Measurements from ENCODE around the gene B3GNT8. TPM values are rescaled to one million over a fixed set of nuclear protein-coding genes. Genes with fewer than 3 reads are reported as not detected.

B3GNT8 gene
- total and polyA plus RNA-seq, 2 donors (not counting 1 experiment from before 2014, with no cell fraction given), result 0.27 TPM; not detected in 1

GRCh38 chr19:41376241-41376997 is 50.8 kb downstream of the B3GNT8 start, which contains the start of gene TMEM91:
TSS of gene TMEM91 (plus strand) at chr19:41376533. CDS start at chr19:41378310, 1,777 bp downstream.
- TF ChIP-seq EZH2 (IDR thresholded peaks at IDR 0.05; ENCODE audit: borderline replicate concordance, insufficient read depth, low read depth, low read length, poor library complexity, severe bottlenecking) (no peak), CTCF (IDR thresholded peaks at IDR 0.05) (no peak)
- Mint-ChIP-seq H3K9me3 (ENCODE audit: insufficient read depth) (no peaks in the 10 kb centered on the region), H3K4me3 (peak within 1 kb of the TSS; percentile 71), H3K4me1 (peaks cover 23% of the 10 kb centered on the region), H3K27me3 (no peaks in the 10 kb centered on the region), H3K27ac (peak within 1 kb of the TSS; percentile 39)
- Histone ChIP-seq H3K9me3 (ENCODE audit: control extremely low read depth in 1 of 3, control insufficient read depth in 2 of 3, insufficient read depth in 1 of 3, low read length in 2 of 3) (no peaks in the 10 kb centered on the region), H4K20me1 (ENCODE audit: control insufficient read depth, insufficient read depth, low read length, poor library complexity, severe bottlenecking) (no peaks in the 10 kb centered on the region), H3K79me2 (ENCODE audit: control insufficient read depth, insufficient read depth, low read length) (peaks cover 13% of the 10 kb centered on the region), H3K36me3 (replicated peaks in 1 of 2; ENCODE audit: control extremely low read depth in 1 of 2, control insufficient read depth in 1 of 2, extremely low read depth in 1 of 2, insufficient read depth in 2 of 2, low read length in 1 of 2) (no peaks in the 10 kb centered on the region), H3K4me1 (ENCODE audit: control insufficient read depth in 2 of 2, insufficient read depth in 2 of 2, low read length in 2 of 2) (peaks cover 12 to 24% of the 10 kb centered on the region in 2 donors), H3K27ac (ENCODE audit: low read length in 2 of 2) (no peak within 1 kb of the TSS), H2AFZ (ENCODE audit: insufficient read depth, low read depth, low read length, poor library complexity, severe bottlenecking) (peak within 1 kb of the TSS; percentile 79), H3K4me2 (replicated peaks; ENCODE audit: low read depth, low read length, poor library complexity, severe bottlenecking) (peak within 1 kb of the TSS; percentile 82), H3K27me3 (replicated peaks in 1 of 4; ENCODE audit: control extremely low read depth in 1 of 4, control insufficient read depth in 3 of 4, insufficient read depth in 4 of 4, low read length in 3 of 4) (no peaks in the 10 kb centered on the region), H3K4me3 (ENCODE audit: control extremely low read depth in 1 of 5, extremely low read depth in 1 of 5, insufficient read depth in 1 of 5, low read depth in 2 of 5, low read length in 4 of 5) (peak within 1 kb of the TSS; percentile 48 to 67 (median 60)), H3K9ac (ENCODE audit: low read length) (peak within 1 kb of the TSS; percentile 59)
- 9% methylated on average over 44 of the region's 47 CpGs for WGBS (ENCODE audit: insufficient coverage)
- DNase-seq (no peak), ATAC-seq (ENCODE audit: low read depth) (peak; percentile 34)
- CTCF ChIA-PET, result interaction anchor here (0.7 kb wide), 1 partner anchor 11 kb away, joined by 3 read pairs; no protein-coding TSS in a partner anchor
- POLR2A ChIA-PET, result no interaction called here
- intact Hi-C loops (cut with micrococcal nuclease), result no loop called here

Small RNA genes within 50 kb of the gene (small RNA-seq; reads per million reads assigned to genes)
- not detected for gene RF00017 (ENCODE audit: insufficient read length, low read depth, low replicate concordance)

Other genes with a start within 250 kb of the B3GNT8 start
- not detected in 2 replicates for gene CYP2S1, start 234.2 kb downstream of the B3GNT8 start, total RNA-seq
- 0.09 and 0.12 TPM in 2 replicates for gene CYP2S1, start 234.2 kb downstream of the B3GNT8 start, polyA plus RNA-seq
- gene AXL, start 208.2 kb downstream of the B3GNT8 start, total RNA-seq, result not detected in 2 replicates
- gene AXL, start 208.2 kb downstream of the B3GNT8 start, polyA plus RNA-seq, result not detected in 2 replicates
- gene HNRNPUL1, start 163.0 kb downstream of the B3GNT8 start, total RNA-seq, result 273 and 274 TPM in 2 replicates
- gene HNRNPUL1, start 163.0 kb downstream of the B3GNT8 start, polyA plus RNA-seq, result 47.2 and 60.7 TPM in 2 replicates
- 68.3 and 78.3 TPM in 2 replicates for gene CCDC97, start 117.2 kb downstream of the B3GNT8 start, total RNA-seq
- gene CCDC97, start 117.2 kb downstream of the B3GNT8 start, polyA plus RNA-seq, result 9.9 and 16.3 TPM in 2 replicates
- 120 TPM in 2 replicates for gene TGFB1, start 73.5 kb downstream of the B3GNT8 start, total RNA-seq
- gene TGFB1, start 73.5 kb downstream of the B3GNT8 start, polyA plus RNA-seq, result 107 and 109 TPM in 2 replicates
- gene B9D2, start 63.2 kb downstream of the B3GNT8 start, total RNA-seq, result 17.5 and 17.8 TPM in 2 replicates
- gene B9D2, start 63.2 kb downstream of the B3GNT8 start, polyA plus RNA-seq, result 9.9 and 19.4 TPM in 2 replicates
- 7.1 and 11.8 TPM in 2 replicates for gene TMEM91, start 50.8 kb downstream of the B3GNT8 start, total RNA-seq
- gene TMEM91, start 50.8 kb downstream of the B3GNT8 start, polyA plus RNA-seq, result 6.3 and 8.0 TPM in 2 replicates
- 14.1 and 16.1 TPM in 2 replicates for gene EXOSC5, start 30.0 kb downstream of the B3GNT8 start, total RNA-seq
- 19.6 and 41.4 TPM in 2 replicates for gene EXOSC5, start 30.0 kb downstream of the B3GNT8 start, polyA plus RNA-seq
- gene BCKDHA, start 29.6 kb downstream of the B3GNT8 start, total RNA-seq, result 20.6 and 25.2 TPM in 2 replicates
- 24.2 and 39.7 TPM in 2 replicates for gene BCKDHA, start 29.6 kb downstream of the B3GNT8 start, polyA plus RNA-seq
- 31.6 and 31.8 TPM in 2 replicates for gene DMAC2, start 12.5 kb upstream of the B3GNT8 start, total RNA-seq
- gene DMAC2, start 12.5 kb upstream of the B3GNT8 start, polyA plus RNA-seq, result 32.7 and 41.7 TPM in 2 replicates
- not detected in 2 replicates for gene ERICH4, start 15.8 kb upstream of the B3GNT8 start, total RNA-seq
- not detected in 2 replicates for gene ERICH4, start 15.8 kb upstream of the B3GNT8 start, polyA plus RNA-seq
- 18.9 and 19.3 TPM in 2 replicates for gene CEACAM21, start 148.8 kb upstream of the B3GNT8 start, total RNA-seq
- gene CEACAM21, start 148.8 kb upstream of the B3GNT8 start, polyA plus RNA-seq, result 18.7 and 27.3 TPM in 2 replicates
- not detected in 2 replicates for gene CEACAM4, start 199.7 kb upstream of the B3GNT8 start, total RNA-seq
- gene CEACAM4, start 199.7 kb upstream of the B3GNT8 start, polyA plus RNA-seq, result 0.34 TPM in 1 of 2 replicates, not detected in the other